Measurements from ENCODE around the gene LIN7C. TPM values are rescaled to one million over a fixed set of nuclear protein-coding genes. Genes with fewer than 3 reads are reported as not detected.

Gene LIN7C
- total RNA-seq, 1 experiment from 2014 or later = 70.6 TPM

- no peaks in the 10 kb centered on the region for H3K36me3 ChIP-seq
- H3K27ac ChIP-seq = no peak overlapping the region; the same call in 1 of the 2 replicates
These were observed 35.6 kb downstream of the LIN7C start for GRCh38 chr11:27470826-27471588.

GRCh38 chr11:27470166-27470565, 36.4 kb downstream of the LIN7C start:
- no peaks in the 10 kb centered on the region for H3K9me3 ChIP-seq (replicated peaks)
- H3K4me1 ChIP-seq = peaks cover 3% of the 10 kb centered on the region; the same call in 1 of the 2 replicates
- H3K36me3 ChIP-seq = no peaks in the 10 kb centered on the region
- no peak overlapping the region for H3K4me3 ChIP-seq
- H3K27ac ChIP-seq = no peak overlapping the region
- H3K27me3 ChIP-seq = no peaks in the 10 kb centered on the region
- DNase-seq = no peak

More at GRCh38 chr11:27470826-27471588, 35.6 kb downstream of the LIN7C start:
- peaks cover 3% of the 10 kb centered on the region; the same call in 1 of the 2 replicates for H3K4me1 ChIP-seq
- no peaks in the 10 kb centered on the region for H3K9me3 ChIP-seq (replicated peaks)
- H3K4me3 ChIP-seq = peak overlapping the region; percentile 87
- no peaks in the 10 kb centered on the region for H3K27me3 ChIP-seq
- DNase-seq = peak in 1 of 2 experiments; percentile 28

- H3K9me3 ChIP-seq (replicated peaks) = no peaks in the 10 kb centered on the region
- DNase-seq = no peak
- no peak overlapping the region for H3K4me3 ChIP-seq
- H3K27ac ChIP-seq = no peak overlapping the region
- peaks cover 3% of the 10 kb centered on the region for H3K4me1 ChIP-seq
- no peaks in the 10 kb centered on the region for H3K36me3 ChIP-seq
- no peaks in the 10 kb centered on the region for H3K27me3 ChIP-seq
These were observed 37.4 kb downstream of the LIN7C start for GRCh38 chr11:27468995-27469695.

GRCh38 chr11:27468209-27468994, 38.2 kb downstream of the LIN7C start:
- Histone ChIP-seq H3K27ac (no peak overlapping the region), H3K27me3 (no peaks in the 10 kb centered on the region), H3K4me3 (no peak overlapping the region), H3K36me3 (no peaks in the 10 kb centered on the region), H3K9me3 (replicated peaks) (no peaks in the 10 kb centered on the region), H3K4me1 (peaks cover 6% of the 10 kb centered on the region)
- DNase-seq = no peak

- no peaks in the 10 kb centered on the region for H3K36me3 ChIP-seq
- H3K27me3 ChIP-seq = no peaks in the 10 kb centered on the region
- H3K9me3 ChIP-seq (replicated peaks) = no peaks in the 10 kb centered on the region
- H3K4me3 ChIP-seq = no peak overlapping the region
- no peak for DNase-seq
- no peak overlapping the region for H3K27ac ChIP-seq
- H3K4me1 ChIP-seq = peaks cover 6% of the 10 kb centered on the region
These were observed 39.2 kb downstream of the LIN7C start for GRCh38 chr11:27467181-27467913.

- DNase-seq = no peak
- Histone ChIP-seq H3K9me3 (replicated peaks) (no peaks in the 10 kb centered on the region), H3K4me3 (no peak overlapping the region), H3K4me1 (peaks cover 6% of the 10 kb centered on the region), H3K27ac (no peak overlapping the region), H3K27me3 (no peaks in the 10 kb centered on the region), H3K36me3 (no peaks in the 10 kb centered on the region)
These were observed 40.2 kb downstream of the LIN7C start for GRCh38 chr11:27466363-27466762.

GRCh38 chr11:27465629-27466028, 40.9 kb downstream of the LIN7C start:
- no peak for DNase-seq
- Histone ChIP-seq H3K27me3 (no peaks in the 10 kb centered on the region), H3K4me3 (no peak overlapping the region), H3K4me1 (peaks cover 6% of the 10 kb centered on the region), H3K36me3 (no peaks in the 10 kb centered on the region), H3K27ac (no peak overlapping the region), H3K9me3 (replicated peaks) (no peaks in the 10 kb centered on the region)

- Histone ChIP-seq H3K27ac (no peak overlapping the region), H3K27me3 (no peaks in the 10 kb centered on the region), H3K4me1 (peaks cover 6% of the 10 kb centered on the region), H3K9me3 (replicated peaks) (no peaks in the 10 kb centered on the region), H3K4me3 (no peak overlapping the region), H3K36me3 (no peaks in the 10 kb centered on the region)
- no peak for DNase-seq
These were observed 41.7 kb downstream of the LIN7C start for GRCh38 chr11:27464909-27465308.

- Histone ChIP-seq H3K9me3 (replicated peaks) (no peaks in the 10 kb centered on the region), H3K4me1 (peaks cover 6% of the 10 kb centered on the region; the same call in 1 of the 2 replicates), H3K4me3 (no peak overlapping the region), H3K36me3 (no peaks in the 10 kb centered on the region), H3K27me3 (no peaks in the 10 kb centered on the region), H3K27ac (no peak overlapping the region)
- DNase-seq = no peak
These were observed 42.3 kb downstream of the LIN7C start for GRCh38 chr11:27464289-27464696.

GRCh38 chr11:27462543-27462942, 44.0 kb downstream of the LIN7C start:
- DNase-seq = no peak

GRCh38 chr11:27460158-27460978, 46.2 kb downstream of the LIN7C start:
- Histone ChIP-seq H3K4me1 (peaks cover 6% of the 10 kb centered on the region; the same call in 1 of the 2 replicates), H3K27me3 (no peaks in the 10 kb centered on the region), H3K27ac (no peak overlapping the region), H3K36me3 (no peaks in the 10 kb centered on the region; the same call in 1 of the 2 replicates), H3K4me3 (no peak overlapping the region), H3K9me3 (replicated peaks) (no peaks in the 10 kb centered on the region)
- DNase-seq = no peak

More at GRCh38 chr11:27462543-27462942, 44.0 kb downstream of the LIN7C start:
- Histone ChIP-seq H3K4me1 (peaks cover 6% of the 10 kb centered on the region; the same call in 1 of the 2 replicates), H3K27me3 (no peaks in the 10 kb centered on the region), H3K9me3 (replicated peaks) (no peaks in the 10 kb centered on the region), H3K4me3 (no peak overlapping the region), H3K27ac (no peak overlapping the region), H3K36me3 (no peaks in the 10 kb centered on the region; the same call in 1 of the 2 replicates)

GRCh38 chr11:27459191-27459590, 47.4 kb downstream of the LIN7C start:
- Histone ChIP-seq H3K4me3 (no peak overlapping the region), H3K27ac (no peak overlapping the region), H3K9me3 (replicated peaks) (no peaks in the 10 kb centered on the region), H3K27me3 (no peaks in the 10 kb centered on the region), H3K4me1 (peaks cover 6% of the 10 kb centered on the region; the same call in 1 of the 2 replicates), H3K36me3 (no peaks in the 10 kb centered on the region; the same call in 1 of the 2 replicates)
- no peak for DNase-seq

GRCh38 chr11:27458182-27458581, 48.4 kb downstream of the LIN7C start:
- Histone ChIP-seq H3K4me3 (no peak overlapping the region), H3K9me3 (replicated peaks) (no peaks in the 10 kb centered on the region), H3K27me3 (no peaks in the 10 kb centered on the region), H3K4me1 (peaks cover 4% of the 10 kb centered on the region; the same call in 1 of the 2 replicates), H3K27ac (no peak overlapping the region), H3K36me3 (no peaks in the 10 kb centered on the region; the same call in 1 of the 2 replicates)
- no peak for DNase-seq
